H1 (cell line): ENCODE measurements around the gene GTPBP10. TPM values are rescaled to one million over a fixed set of nuclear protein-coding genes. Genes with fewer than 3 reads are reported as not detected.

Experiments
- CTCF ChIA-PET: fragments of 300-600 bp; sonication (Branson Sonifier 250); formaldehyde crosslinking; loops from one replicate; lab custom pipeline; 2021; ENCODE audit not compliant: partially characterized antibody; lab: Charles Lee
- POLR2A ChIA-PET: fragments of 300-600 bp; sonication (Branson Sonifier 250); formaldehyde crosslinking; loops from one replicate; lab custom pipeline; 2021; ENCODE audit warnings: inconsistent platforms; ENCODE audit not compliant: partially characterized antibody; lab: Charles Lee
- DNase-seq, 2 experiments: peaks; one replicate each; pipeline versions ENCODE4 v3.0.0 to v3.0.0-alpha.2; 2010 to 2022; ENCODE audit warnings: low spot score in 2 of 2, low read depth in 1 of 2, mixed read lengths in 1 of 2
- FAIRE-seq: peaks from 2 replicates; lab custom pipeline; 2011; peaks lifted over from hg19 to GRCh38; lab: Jason Lieb, UNC
- H2AFZ ChIP-seq: 2 replicates; pipeline ENCODE4 v1.8.1; 2012; ENCODE audit warnings: low read length, inconsistent platforms
- H2AK5ac ChIP-seq: 2 replicates; pipeline ENCODE4 v1.6.1; 2013; ENCODE audit warnings: low read depth, low read length
- H2BK120ac ChIP-seq: replicated peaks from 2 replicates; pipeline ENCODE3; 2013; ENCODE audit warnings: low read depth, low read length, inconsistent platforms
- H2BK12ac ChIP-seq: 2 replicates; pipeline ENCODE4 v1.6.1; 2013; ENCODE audit warnings: low read depth, low read length
- H2BK15ac ChIP-seq: 2 replicates; pipeline ENCODE4 v1.6.1; 2013; ENCODE audit warnings: low read length
- H2BK20ac ChIP-seq: 2 replicates; pipeline ENCODE4 v1.6.1; 2013; ENCODE audit warnings: low read length
- H2BK5ac ChIP-seq: 2 replicates; pipeline ENCODE4 v1.6.1; 2013; ENCODE audit warnings: low read depth, low read length
- H3K14ac ChIP-seq: 2 replicates; pipeline ENCODE4 v1.6.1; 2013; ENCODE audit warnings: inconsistent platforms; ENCODE audit not compliant: insufficient read length
- H3K18ac ChIP-seq: 2 replicates; pipeline ENCODE4 v1.6.1; 2013; ENCODE audit warnings: low read length; ENCODE audit errors: extremely low read depth
- H3K23ac ChIP-seq: 2 replicates; pipeline ENCODE4 v1.6.1; 2013; ENCODE audit warnings: inconsistent platforms; ENCODE audit not compliant: insufficient read length
- H3K23me2 ChIP-seq: 2 replicates; pipeline ENCODE4 v1.6.1; 2013; ENCODE audit warnings: low read depth, low read length
- H3K27ac ChIP-seq: 2 replicates; pipeline ENCODE4 v1.6.1; 2011; ENCODE audit warnings: low read depth, low read length, inconsistent platforms
- H3K27me3 ChIP-seq, 4 experiments: replicated peaks in 1 of 4; 1 replicate in 1 of 4; 2 replicates in 3 of 4; pipeline versions ENCODE4 v1.6.1 to v1.8.1; 2011 to 2013; ENCODE audit warnings: low read length in 3 of 4, mild to moderate bottlenecking in 3 of 4, inconsistent platforms in 2 of 4, mixed read lengths in 2 of 4, moderate library complexity in 1 of 4; ENCODE audit not compliant: control insufficient read depth in 3 of 4, insufficient read depth in 3 of 4; ENCODE audit errors: extremely low read depth in 1 of 4
- H3K36me3 ChIP-seq, 4 experiments: 2 replicates each; pipeline versions ENCODE4 v1.6.1 to v1.8.1; 2011 to 2013; ENCODE audit warnings: mild to moderate bottlenecking in 4 of 4, low read length in 3 of 4, moderate library complexity in 2 of 4, control low read depth in 1 of 4, inconsistent platforms in 1 of 4; ENCODE audit not compliant: insufficient read depth in 4 of 4, control insufficient read depth in 2 of 4
- H3K4ac ChIP-seq: replicated peaks from 2 replicates; pipeline ENCODE3; 2013; ENCODE audit warnings: low read length, low read depth, mixed read lengths, inconsistent platforms; ENCODE audit not compliant: insufficient read length
- H3K4me1 ChIP-seq, 4 experiments: replicated peaks in 1 of 4; 1 replicate in 1 of 4; 2 replicates in 3 of 4; pipeline versions ENCODE4 v1.6.1 to v1.8.1; 2011 to 2013; ENCODE audit warnings: low read length in 3 of 4, inconsistent platforms in 2 of 4, mixed read lengths in 1 of 4; ENCODE audit not compliant: insufficient read depth in 4 of 4, control insufficient read depth in 3 of 4
- H3K4me2 ChIP-seq, 2 experiments: 2 replicates each; pipeline versions ENCODE4 v1.6.1 to v1.8.1; 2011 to 2013; ENCODE audit warnings: low read depth in 2 of 2, low read length in 2 of 2, control low read depth in 1 of 2, inconsistent platforms in 1 of 2, mild to moderate bottlenecking in 1 of 2; ENCODE audit not compliant: insufficient read depth in 1 of 2
- H3K4me3 ChIP-seq, 4 experiments: fragments of 200-600, 300-600 bp in 1 of 4; sonication (generic), shearing (Covaris generic), sonication (Bioruptor Twin) in 1 of 4; 2 replicates each; pipeline versions ENCODE4 v1.5.1 to v1.8.1; 2011 to 2016; ENCODE audit warnings: low read length in 4 of 4, low read depth in 3 of 4, control low read depth in 2 of 4, inconsistent platforms in 2 of 4, mild to moderate bottlenecking in 2 of 4, mixed read lengths in 1 of 4, moderate library complexity in 1 of 4; ENCODE audit not compliant: insufficient read depth in 2 of 4; ENCODE audit errors: extremely low read depth in 1 of 4
- H3K56ac ChIP-seq: replicated peaks from 2 replicates; pipeline ENCODE3; 2013; ENCODE audit warnings: low read depth, mild to moderate bottlenecking, mixed read lengths, low read length, inconsistent platforms; ENCODE audit not compliant: insufficient read length
- H3K79me1 ChIP-seq: 2 replicates; pipeline ENCODE4 v1.6.1; 2013; ENCODE audit warnings: low read depth, low read length, control low read depth
- H3K79me2 ChIP-seq, 2 experiments: 2 replicates each; pipeline versions ENCODE4 v1.6.1 to v1.8.1; 2012 to 2013; ENCODE audit warnings: low read length in 2 of 2, mild to moderate bottlenecking in 2 of 2, inconsistent platforms in 1 of 2; ENCODE audit not compliant: insufficient read depth in 2 of 2, control insufficient read depth in 1 of 2
- H3K9ac ChIP-seq, 4 experiments: replicated peaks in 1 of 4; 1 replicate in 1 of 4; 2 replicates in 3 of 4; pipeline versions ENCODE4 v1.6.1 to v1.8.1; 2011 to 2013; ENCODE audit warnings: low read depth in 3 of 4, low read length in 3 of 4, control low read depth in 2 of 4, mild to moderate bottlenecking in 2 of 4, moderate library complexity in 2 of 4, inconsistent platforms in 1 of 4; ENCODE audit errors: extremely low read depth in 1 of 4
- H3K9me3 ChIP-seq, 2 experiments: 2 replicates each; pipeline versions ENCODE4 v1.6.1 to v1.8.1; 2012 to 2013; ENCODE audit warnings: mild to moderate bottlenecking in 2 of 2, moderate library complexity in 2 of 2, control low read depth in 1 of 2, inconsistent platforms in 1 of 2, low read depth in 1 of 2, low read length in 1 of 2, mixed read lengths in 1 of 2; ENCODE audit not compliant: insufficient read depth in 2 of 2
- H4K20me1 ChIP-seq, 2 experiments: replicated peaks in 1 of 2; 2 replicates each; pipeline versions ENCODE3 to v1.8.1; 2011 to 2013; ENCODE audit warnings: inconsistent platforms in 2 of 2, low read length in 2 of 2, mild to moderate bottlenecking in 1 of 2; ENCODE audit not compliant: insufficient read depth in 2 of 2, control insufficient read depth in 1 of 2
- H4K5ac ChIP-seq: 2 replicates; pipeline ENCODE4 v1.6.1; 2013; ENCODE audit warnings: low read length, low read depth, mixed read lengths, inconsistent platforms; ENCODE audit not compliant: insufficient read length
- H4K8ac ChIP-seq: 2 replicates; pipeline ENCODE4 v1.8.0; 2013; ENCODE audit warnings: mild to moderate bottlenecking, moderate library complexity, low read length, inconsistent platforms; ENCODE audit not compliant: insufficient read depth; ENCODE audit errors: extremely low read depth
- H4K91ac ChIP-seq: replicated peaks from 2 replicates; pipeline ENCODE3; 2013; ENCODE audit warnings: low read length, mixed read lengths, inconsistent platforms; ENCODE audit not compliant: insufficient read length
- CBX8 ChIP-seq: fragments of 300-800, 300-1000 bp; sonication (generic); IDR thresholded peaks from 2 replicates; pipeline ENCODE4 v1.7.1; 2016; ENCODE audit warnings: low read depth, low read length, borderline replicate concordance
- EZH2 ChIP-seq: fragments of 200-600 bp; sonication (generic); IDR thresholded peaks from 2 replicates; pipeline ENCODE4 v1.7.1; 2012; ENCODE audit warnings: low read depth, mild to moderate bottlenecking, moderate library complexity, low read length, inconsistent platforms; ENCODE audit not compliant: severe bottlenecking
- KDM5A ChIP-seq: fragments of 200-600 bp; IDR thresholded peaks from 2 replicates; pipeline ENCODE4 v1.7.1; 2012; ENCODE audit warnings: mild to moderate bottlenecking, low read length, inconsistent platforms, mixed read lengths
- RNF2 ChIP-seq: fragments of 200-900, 300-1000 bp; sonication (generic); IDR thresholded peaks from 2 replicates; pipeline ENCODE4 v1.7.1; 2016; ENCODE audit warnings: borderline replicate concordance, low read depth, mild to moderate bottlenecking, antibody characterized with exemption, low read length; ENCODE audit not compliant: poor library complexity, severe bottlenecking; ENCODE audit errors: missing control alignments
- ZNF274 ChIP-seq: IDR thresholded peaks from 2 replicates; pipeline ENCODE4 v1.7.0; 2012; ENCODE audit warnings: low read length, borderline replicate concordance; ENCODE audit errors: extremely low read depth
- polyA plus RNA-seq, 7 experiments: library from polyadenylated mRNA; depleted of rRNA in 3 of 7; stranded (reverse) in 5 of 7; unstranded in 2 of 7; fragments of >200 nt in 5 of 7; fragments of 200-250 nt in 2 of 7; gene quantifications; 1 replicate in 5 of 7; 2 replicates in 1 of 7; 4 replicates in 1 of 7; pipeline versions ENCODE4 v1.2.1 to v1.2.3, GENCODE V29; 2011 to 2013; ENCODE audit warnings: missing spikeins in 2 of 7, mixed read lengths in 2 of 7
- total RNA-seq: library from RNA; stranded (reverse); fragmentation: NEBNext Ultra II Directional; extraction: Animal tissue kit (Norgen Biotek cat#: 25700); gene quantifications from 2 replicates; pipeline ENCODE4 v1.2.1, GENCODE V29; 2021
- TF ChIP-seq, protein P1 (sequence below): IDR thresholded peaks from 2 replicates; pipeline ENCODE4 v1.6.1; 2011; ENCODE audit warnings: low read length, improper control_type of control experiment

GTPBP10 gene
- total and polyA plus RNA-seq, 2 of the 8 experiments (the other 6 are each of a cell fraction or from before 2014, with no cell fraction given), result 4.4 to 21.2 TPM

DNA sequence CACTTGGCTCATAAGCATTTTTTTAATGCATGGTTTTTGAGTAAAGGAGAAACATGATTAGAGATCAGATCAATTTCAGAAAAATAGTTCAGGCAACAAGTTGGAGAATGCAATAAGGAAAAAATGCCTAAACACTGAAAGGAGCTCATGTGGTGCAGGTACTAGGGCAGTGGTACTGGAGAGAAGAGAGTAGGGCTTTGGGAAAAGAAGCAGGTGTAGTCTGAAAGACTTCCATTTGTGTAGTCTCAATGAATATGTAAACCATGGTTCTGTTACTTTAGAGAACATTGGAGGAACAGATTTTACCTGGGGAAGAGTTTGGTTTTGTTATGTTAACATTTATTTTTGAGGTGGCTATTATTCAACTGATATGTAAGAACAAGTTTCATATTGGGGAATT lies 5.5 kb downstream of the GTPBP10 start:
- TF ChIP-seq, protein P1, sequence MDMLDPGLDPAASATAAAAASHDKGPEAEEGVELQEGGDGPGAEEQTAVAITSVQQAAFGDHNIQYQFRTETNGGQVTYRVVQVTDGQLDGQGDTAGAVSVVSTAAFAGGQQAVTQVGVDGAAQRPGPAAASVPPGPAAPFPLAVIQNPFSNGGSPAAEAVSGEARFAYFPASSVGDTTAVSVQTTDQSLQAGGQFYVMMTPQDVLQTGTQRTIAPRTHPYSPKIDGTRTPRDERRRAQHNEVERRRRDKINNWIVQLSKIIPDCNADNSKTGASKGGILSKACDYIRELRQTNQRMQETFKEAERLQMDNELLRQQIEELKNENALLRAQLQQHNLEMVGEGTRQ, result no peak
- TF ChIP-seq ZNF274 (no peak), RNF2 (no peak), EZH2 (no peak), KDM5A (no peak), CBX8 (no peak)
- Histone ChIP-seq H4K20me1 (no peaks in the 10 kb centered on the region), H3K27me3 (no peaks in the 10 kb centered on the region), H3K56ac (no peak overlapping the region), H4K91ac (no peak overlapping the region), H3K4ac (no peak overlapping the region), H2AFZ (no peak overlapping the region), H3K4me2 (no peak overlapping the region), H2BK120ac (no peak overlapping the region), H3K9ac (no peak overlapping the region), H3K14ac (no peak overlapping the region), H2BK15ac (no peak overlapping the region), H3K18ac (no peak overlapping the region), H2AK5ac (no peak overlapping the region), H4K5ac (no peak overlapping the region), H3K79me1 (peaks cover 4% of the 10 kb centered on the region), H3K4me1 (no peaks in the 10 kb centered on the region), H3K4me3 (no peak overlapping the region), H2BK5ac (no peak overlapping the region), H3K23ac (no peak overlapping the region), H3K79me2 (peaks cover 4 to 39% of the 10 kb centered on the region in 2 experiments; a peak in 3 of 4 replicates), H3K36me3 (peaks cover 0 to 22% (median 7%) of the 10 kb centered on the region in 4 experiments; a peak in 4 of 8 replicates), H4K8ac (no peak overlapping the region), H2BK20ac (no peak overlapping the region), H3K23me2 (no peaks in the 10 kb centered on the region), H3K9me3 (no peaks in the 10 kb centered on the region), H2BK12ac (no peak overlapping the region), H3K27ac (no peak overlapping the region)
- no peak for DNase-seq
- POLR2A ChIA-PET, result no interaction called here
- CTCF ChIA-PET, result no interaction called here
- no peak for FAIRE-seq
